Hepatocyte (in vitro differentiated cells): ENCODE measurements around the gene KIF1C. TPM values are rescaled to one million over a fixed set of nuclear protein-coding genes. Genes with fewer than 3 reads are reported as not detected.

Source experiments
- DNase-seq: peaks from one replicate; pipeline ENCODE4 v3.0.0-alpha.2; 2016; ENCODE audit warnings: low spot score
- H2AFZ ChIP-seq: fragments of 200-600 bp; sonication (generic); 2 replicates; pipeline ENCODE4 v1.6.0; 2016; ENCODE audit warnings: antibody characterized with exemption, mild to moderate bottlenecking
- H3K27ac ChIP-seq: fragments of 200-600 bp; sonication (generic); 2 replicates; pipeline ENCODE4 v1.5.1; 2016; ENCODE audit warnings: mild to moderate bottlenecking
- H3K27me3 ChIP-seq: fragments of 200-600 bp; sonication (generic); 2 replicates; pipeline ENCODE4 v1.6.1; 2016
- H3K36me3 ChIP-seq: fragments of 200-600 bp; sonication (generic); replicated peaks from 2 replicates; pipeline ENCODE4 v1.5.1; 2016; ENCODE audit warnings: low read depth; ENCODE audit not compliant: insufficient read depth
- H3K4me1 ChIP-seq: fragments of 200-600 bp; sonication (generic); 2 replicates; pipeline ENCODE4 v1.5.1; 2016; ENCODE audit warnings: mild to moderate bottlenecking, moderate library complexity; ENCODE audit not compliant: insufficient read depth
- H3K4me2 ChIP-seq: fragments of 200-600 bp; sonication (generic); 2 replicates; pipeline ENCODE4 v1.6.0; 2016
- H3K4me3 ChIP-seq: fragments of 200-600 bp; sonication (generic); 2 replicates; pipeline ENCODE4 v1.5.1; 2016; ENCODE audit warnings: mild to moderate bottlenecking
- H3K79me2 ChIP-seq: fragments of 200-600 bp; sonication (generic); 2 replicates; pipeline ENCODE4 v1.6.0; 2017; ENCODE audit warnings: mild to moderate bottlenecking
- H3K9me2 ChIP-seq: fragments of 200-600 bp; sonication (generic); replicated peaks from 2 replicates; pipeline ENCODE4 v1.6.0; 2017; ENCODE audit warnings: mild to moderate bottlenecking; ENCODE audit not compliant: insufficient read depth
- H3K9me3 ChIP-seq: fragments of 200-600 bp; sonication (generic); 2 replicates; pipeline ENCODE4 v1.5.1; 2016; ENCODE audit warnings: low read depth, mild to moderate bottlenecking
- H4K20me1 ChIP-seq: fragments of 200-600 bp; sonication (generic); 2 replicates; pipeline ENCODE4 v1.6.0; 2016; ENCODE audit warnings: mild to moderate bottlenecking; ENCODE audit not compliant: insufficient read depth, poor library complexity, severe bottlenecking
- CTCF ChIP-seq: fragments of 200-600 bp; sonication (generic); IDR thresholded peaks from 2 replicates; pipeline ENCODE4 v1.5.1; 2016; ENCODE audit warnings: antibody characterized with exemption, mild to moderate bottlenecking; ENCODE audit not compliant: poor library complexity
- EZH2 ChIP-seq: fragments of 200-600 bp; sonication (generic); IDR thresholded peaks from 2 replicates; pipeline ENCODE4 v1.6.1; 2016; ENCODE audit warnings: antibody characterized with exemption, mild to moderate bottlenecking, borderline replicate concordance
- EZH2phosphoT487 ChIP-seq: fragments of 200-600 bp; sonication (generic); IDR thresholded peaks from one replicate; pipeline ENCODE4 v1.6.1; 2018; ENCODE audit warnings: antibody characterized with exemption, mild to moderate bottlenecking, low read depth, moderate library complexity; ENCODE audit not compliant: unreplicated experiment, severe bottlenecking
- WGBS: methylation state at CpG from one replicate; pipeline ENCODE4 v1.1.6; 2016; ENCODE audit warnings: low lambda C conversion rate; ENCODE audit errors: missing lambda C conversion rate; 5-methylcytosine and 5-hydroxymethylcytosine counted together
- polyA plus RNA-seq: library from polyadenylated mRNA; unstranded; fragments of >200 nt; fragmentation: Nextera tagmentation; extraction: Ambion mirVana; gene quantifications from 2 replicates; pipeline ENCODE4 v1.2.1, GENCODE V29; 2016
- total RNA-seq: library from RNA; depleted of rRNA; stranded (reverse); fragments of >200 nt; gene quantifications from 2 replicates; pipeline ENCODE4 v1.2.3, GENCODE V29; 2014

Gene KIF1C
- total and polyA plus RNA-seq, 2 experiments from 2014 or later = 59.4 to 75.9 TPM

GRCh38 chr17:4958102-4958501, 39.6 kb upstream of the KIF1C start:
- Histone ChIP-seq H3K9me3 (no peaks in the 10 kb centered on the region), H2AFZ (no peak overlapping the region)
- DNase-seq = no peak

DNA sequence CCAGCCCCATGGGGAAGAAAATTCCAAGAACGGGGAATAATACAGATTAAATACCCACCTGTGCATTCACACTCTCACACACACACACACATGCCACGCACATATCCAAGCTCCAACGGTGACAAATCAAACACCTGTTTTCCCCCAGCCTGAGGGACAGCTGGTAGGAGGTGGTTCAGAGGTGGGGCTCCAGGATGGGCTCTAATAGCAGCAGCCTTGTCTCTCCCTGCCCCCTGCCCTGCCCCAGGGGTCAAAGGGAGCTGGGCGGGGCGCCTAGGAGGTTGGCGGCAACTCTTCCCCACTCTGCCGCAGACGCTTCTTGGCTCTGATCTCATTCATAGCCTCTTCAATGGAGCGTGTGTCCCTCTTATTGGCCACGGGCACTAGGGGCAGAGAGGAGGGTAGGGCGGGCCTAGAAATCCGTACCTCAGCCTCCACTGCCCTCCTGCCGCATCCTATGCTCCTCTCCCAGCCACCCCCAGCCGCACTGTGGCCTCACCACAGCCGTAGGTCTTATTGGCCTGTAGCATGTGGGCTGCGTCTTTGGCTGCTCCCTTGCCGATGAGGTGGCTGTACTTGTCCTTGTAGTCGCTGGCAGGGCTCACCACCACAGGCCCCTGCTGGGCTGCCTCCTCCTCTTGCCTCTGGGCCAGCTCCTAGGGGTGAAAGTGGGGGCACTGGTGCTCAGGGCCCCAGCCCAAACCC, 38.3 kb upstream of the KIF1C start:
- Histone ChIP-seq H3K4me1 (no peaks in the 10 kb centered on the region), H4K20me1 (no peaks in the 10 kb centered on the region), H3K27ac (no peak overlapping the region), H3K9me2 (no peaks in the 10 kb centered on the region), H3K4me2 (no peak overlapping the region), H3K36me3 (no peaks in the 10 kb centered on the region), H3K9me3 (no peaks in the 10 kb centered on the region), H3K79me2 (peaks cover 5% of the 10 kb centered on the region), H2AFZ (no peak overlapping the region), H3K4me3 (no peak overlapping the region), H3K27me3 (no peaks in the 10 kb centered on the region)
- no peak for DNase-seq
- 92% methylated on average over 18 of the region's 18 CpGs for WGBS
- no peak for TF ChIP-seq EZH2
- no peak for TF ChIP-seq CTCF
- TF ChIP-seq EZH2phosphoT487 = no peak

More at GRCh38 chr17:4958102-4958501, 39.6 kb upstream of the KIF1C start:
- Histone ChIP-seq H3K9me2 (no peaks in the 10 kb centered on the region), H3K79me2 (no peaks in the 10 kb centered on the region), H3K4me1 (no peaks in the 10 kb centered on the region), H4K20me1 (no peaks in the 10 kb centered on the region), H3K27ac (no peak overlapping the region), H3K4me2 (no peak overlapping the region), H3K36me3 (no peaks in the 10 kb centered on the region), H3K4me3 (no peak overlapping the region), H3K27me3 (no peaks in the 10 kb centered on the region)
- WGBS = 97% methylated on average over 3 of the region's 3 CpGs
- TF ChIP-seq CTCF (no peak), EZH2 (no peak), EZH2phosphoT487 (no peak)

GRCh38 chr17:4960279-4960922, 37.3 kb upstream of the KIF1C start:
- TF ChIP-seq EZH2phosphoT487 (no peak), EZH2 (no peak), CTCF (no peak)
- Histone ChIP-seq H3K4me2 (no peak overlapping the region), H3K27ac (no peak overlapping the region), H4K20me1 (no peaks in the 10 kb centered on the region), H3K27me3 (no peaks in the 10 kb centered on the region), H3K4me1 (no peaks in the 10 kb centered on the region), H3K9me2 (no peaks in the 10 kb centered on the region), H3K4me3 (no peak overlapping the region), H3K79me2 (peaks cover 15% of the 10 kb centered on the region), H3K36me3 (no peaks in the 10 kb centered on the region), H3K9me3 (no peaks in the 10 kb centered on the region), H2AFZ (no peak overlapping the region)
- WGBS = 85% methylated on average over 9 of the region's 9 CpGs
- DNase-seq = no peak
